Activated T-cell treated with anti-CD3 and anti-CD28 coated beads, Interleukin-2, amount 50 U/mL, for 4 hours (primary cell): Measurements from ENCODE around the gene NCDN. TPM values are rescaled to one million over a fixed set of nuclear protein-coding genes. Genes with fewer than 3 reads are reported as not detected.
A peak's percentile ranks its signal among the peaks of the same experiment; 100 is the strongest.
"Not testable (repeated sequence)": the region's sequence is repeated elsewhere in the genome, so short reads cannot be mapped to it uniquely, and the experiment has no call there.

Experiments
- ATAC-seq, 2 donors: fragments of 200-7000 bp; cut with Tn5 transposase; one replicate each; pipeline ENCODE4 v1.10.0; 2021
- DNase-seq: peaks from one replicate; pipeline ENCODE4 v3.0.0-alpha.2; 2020
- H3K27me3 Mint-ChIP-seq: one replicate; pipeline ENCODE4 v1.8.0; 2021; ENCODE audit warnings: low read depth, mixed read lengths
- H3K36me3 Mint-ChIP-seq: one replicate; pipeline ENCODE4 v1.8.0; 2022; ENCODE audit warnings: mixed read lengths; ENCODE audit not compliant: insufficient read depth
- H3K4me1 Mint-ChIP-seq: one replicate; pipeline ENCODE4 v1.8.0; 2021; ENCODE audit warnings: low read depth, mixed read lengths
- H3K4me3 Mint-ChIP-seq: one replicate; pipeline ENCODE4 v1.8.0; 2021; ENCODE audit warnings: mild to moderate bottlenecking, moderate library complexity, mixed read lengths
- H3K9me3 Mint-ChIP-seq: one replicate; pipeline ENCODE4 v1.8.0; 2021; ENCODE audit warnings: mixed read lengths
- total RNA-seq, 3 donors: library from RNA; stranded (reverse); gene quantifications; one replicate each; pipeline ENCODE4 v1.2.1, GENCODE V29; 2021

Gene NCDN
- total RNA-seq, 3 donors from 2014 or later: 60.6 to 61.8 (median 61.6) TPM

- H3K27me3 Mint-ChIP-seq: peaks cover 2% of the 10 kb centered on the region
- peaks cover 3% of the 10 kb centered on the region for H3K36me3 Mint-ChIP-seq
- H3K9me3 Mint-ChIP-seq: no peaks in the 10 kb centered on the region
- H3K4me1 Mint-ChIP-seq: peaks cover 6% of the 10 kb centered on the region
- no peak for ATAC-seq
- H3K4me3 Mint-ChIP-seq: no peak overlapping the region
- no peak for DNase-seq
Observed at GRCh38 chr1:35569936-35570335, 12.3 kb downstream of the NCDN start.

GRCh38 chr1:35570589-35571137 is 13.1 kb downstream of the NCDN start:
- Mint-ChIP-seq H3K4me1 (peaks cover 11% of the 10 kb centered on the region), H3K4me3 (no peak overlapping the region), H3K27me3 (peaks cover 5% of the 10 kb centered on the region), H3K36me3 (peaks cover 5% of the 10 kb centered on the region), H3K9me3 (no peaks in the 10 kb centered on the region)
- no peak for DNase-seq
- no peak for ATAC-seq

- no peak for ATAC-seq
- no peak for DNase-seq
- Mint-ChIP-seq H3K36me3 (peaks cover 5% of the 10 kb centered on the region), H3K4me1 (peaks cover 17% of the 10 kb centered on the region), H3K4me3 (no peak overlapping the region), H3K9me3 (no peaks in the 10 kb centered on the region), H3K27me3 (peaks cover 5% of the 10 kb centered on the region)
Observed at GRCh38 chr1:35571263-35571662, 13.7 kb downstream of the NCDN start.

GRCh38 chr1:35572296-35572695 is 14.7 kb downstream of the NCDN start:
- no peak for ATAC-seq
- no peak overlapping the region for H3K4me3 Mint-ChIP-seq
- H3K36me3 Mint-ChIP-seq: peaks cover 1% of the 10 kb centered on the region
- H3K27me3 Mint-ChIP-seq: peaks cover 5% of the 10 kb centered on the region
- no peak for DNase-seq
- H3K4me1 Mint-ChIP-seq: peaks cover 20% of the 10 kb centered on the region
- no peaks in the 10 kb centered on the region for H3K9me3 Mint-ChIP-seq

DNA sequence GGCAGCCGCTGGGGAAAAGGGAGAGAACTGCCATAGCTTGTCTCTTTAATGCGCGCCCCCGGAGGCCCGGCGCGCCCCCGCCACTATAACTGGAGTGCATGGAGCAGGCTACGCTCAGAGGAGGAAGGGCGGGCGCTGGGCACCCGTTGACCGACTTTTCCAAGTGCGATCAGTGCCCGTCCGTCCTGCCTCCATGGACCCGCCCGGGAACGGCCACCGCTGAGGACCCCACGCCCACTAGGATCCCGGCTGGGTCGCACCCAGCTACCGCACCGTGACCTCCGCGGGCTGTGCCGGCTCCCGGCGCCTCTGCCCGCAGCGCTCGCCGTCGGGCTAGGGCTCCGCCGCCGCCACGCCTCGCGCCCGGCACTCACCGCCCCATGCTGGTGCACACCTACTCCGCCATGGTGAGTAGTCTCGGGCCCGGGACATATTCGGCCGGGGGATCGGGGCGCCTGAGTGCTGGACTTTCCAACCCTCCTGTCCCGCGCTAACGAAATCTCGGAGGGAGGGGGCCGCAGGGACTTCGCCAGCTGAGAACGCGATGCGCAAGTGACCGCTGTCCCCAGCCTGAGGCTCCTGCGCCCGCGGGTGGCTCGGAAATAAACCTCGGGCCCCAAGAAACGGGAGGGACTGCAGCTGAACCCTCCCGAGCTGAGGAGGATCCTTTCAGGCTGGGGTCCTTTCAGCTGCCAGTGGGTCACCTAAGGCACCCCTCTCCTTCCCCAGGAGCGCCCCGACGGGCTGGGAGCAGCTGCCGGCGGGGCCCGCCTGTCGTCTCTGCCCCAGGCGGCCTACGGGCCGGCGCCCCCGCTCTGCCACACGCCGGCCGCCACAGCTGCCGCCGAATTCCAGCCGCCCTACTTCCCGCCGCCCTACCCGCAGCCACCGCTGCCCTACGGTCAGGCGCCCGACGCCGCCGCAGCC is 15.9 kb downstream of the NCDN start, which contains the start of gene TFAP2E:
TFAP2E (plus strand) TSS at position 117 of the 927 bp plus-strand sequence; CDS start at position 381, 264 bp downstream.
- Mint-ChIP-seq H3K27me3 (peaks cover 5% of the 10 kb centered on the region), H3K4me1 (peaks cover 29% of the 10 kb centered on the region), H3K9me3 (no peaks in the 10 kb centered on the region), H3K4me3 (no peak within 1 kb of the TSS), H3K36me3 (peaks cover 1% of the 10 kb centered on the region)
- ATAC-seq: peak in 1 of 2 donors; percentile 23
- DNase-seq: no peak

DNA sequence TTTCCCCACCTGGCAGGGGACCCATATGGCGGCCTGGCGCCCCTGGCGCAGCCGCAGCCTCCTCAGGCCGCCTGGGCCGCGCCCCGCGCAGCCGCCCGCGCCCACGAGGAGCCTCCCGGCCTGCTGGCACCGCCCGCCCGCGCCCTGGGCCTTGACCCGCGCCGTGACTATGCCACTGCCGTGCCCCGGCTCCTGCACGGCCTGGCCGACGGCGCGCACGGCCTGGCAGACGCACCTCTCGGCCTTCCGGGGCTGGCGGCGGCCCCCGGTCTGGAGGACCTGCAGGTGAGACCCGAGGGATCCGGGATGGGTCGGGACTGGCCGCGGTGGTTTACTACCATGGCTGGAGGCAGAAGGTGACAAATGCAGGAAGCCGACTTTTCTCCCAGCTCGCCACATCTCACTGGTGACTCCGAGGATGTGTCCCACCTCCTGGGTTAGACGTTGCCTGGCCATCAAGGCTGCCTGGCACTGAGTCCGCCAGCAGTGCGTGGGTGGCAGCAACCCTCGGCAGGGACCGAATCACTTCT is 16.6 kb downstream of the NCDN start:
- H3K27me3 Mint-ChIP-seq: peaks cover 5% of the 10 kb centered on the region
- ATAC-seq: no peak
- H3K4me1 Mint-ChIP-seq: peaks cover 26% of the 10 kb centered on the region
- H3K9me3 Mint-ChIP-seq: no peaks in the 10 kb centered on the region
- H3K4me3 Mint-ChIP-seq: no peak overlapping the region
- H3K36me3 Mint-ChIP-seq: peaks cover 1% of the 10 kb centered on the region
- DNase-seq: no peak

DNA sequence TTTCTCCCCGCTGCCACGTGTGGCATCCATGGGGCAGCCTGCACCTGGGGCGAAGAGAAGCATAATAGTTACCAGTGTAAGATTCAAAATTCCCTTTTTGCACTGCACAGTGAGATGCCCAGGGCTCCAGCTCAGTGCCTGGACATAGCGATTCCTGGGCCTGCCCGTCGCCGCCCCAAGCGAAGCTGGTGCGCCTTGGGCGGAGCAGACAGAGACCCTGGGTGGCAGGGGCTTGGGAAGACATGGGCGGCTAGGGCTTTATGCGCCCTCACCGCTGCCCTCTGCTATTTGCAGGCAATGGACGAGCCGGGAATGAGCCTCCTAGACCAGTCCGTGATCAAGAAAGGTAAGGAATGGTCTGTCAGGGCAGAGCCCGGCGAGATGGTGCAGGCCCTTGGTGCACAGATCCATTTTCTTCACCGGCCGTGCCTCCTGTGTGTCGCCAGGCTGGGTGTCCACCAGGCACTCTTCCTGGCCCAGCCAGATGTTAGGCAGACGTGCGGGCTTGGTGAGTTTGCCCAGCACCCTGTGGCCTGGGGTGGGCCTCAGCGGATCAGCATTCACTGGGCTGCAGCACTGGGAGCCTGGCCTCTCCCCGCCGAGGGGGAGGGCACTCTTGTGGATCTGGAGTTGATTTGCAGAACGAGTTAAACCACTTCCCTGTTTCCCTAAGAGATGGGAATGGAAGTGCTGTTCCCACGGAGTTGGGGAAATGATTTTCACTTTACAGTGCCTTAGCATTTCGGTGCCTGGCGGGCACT is 17.2 kb downstream of the NCDN start:
- ATAC-seq: no peak
- Mint-ChIP-seq H3K27me3 (peaks cover 5% of the 10 kb centered on the region), H3K4me3 (peak overlapping the region; percentile 13), H3K36me3 (peaks cover 1% of the 10 kb centered on the region), H3K4me1 (peaks cover 26% of the 10 kb centered on the region), H3K9me3 (no peaks in the 10 kb centered on the region)
- DNase-seq: no peak

- Mint-ChIP-seq H3K36me3 (peaks cover 1% of the 10 kb centered on the region), H3K9me3 (no peaks in the 10 kb centered on the region), H3K4me1 (peaks cover 26% of the 10 kb centered on the region), H3K27me3 (peaks cover 5% of the 10 kb centered on the region), H3K4me3 (peak overlapping the region; percentile 58)
- DNase-seq: no peak
- ATAC-seq: no peak
Observed at GRCh38 chr1:35575416-35575958, 17.9 kb downstream of the NCDN start.

GRCh38 chr1:35576061-35576765 is 18.6 kb downstream of the NCDN start:
- Mint-ChIP-seq H3K4me3 (peak overlapping the region; percentile 75), H3K4me1 (peaks cover 26% of the 10 kb centered on the region), H3K36me3 (peaks cover 1% of the 10 kb centered on the region), H3K9me3 (no peaks in the 10 kb centered on the region), H3K27me3 (peaks cover 5% of the 10 kb centered on the region)
- DNase-seq (no peak), ATAC-seq (no peak)

- H3K4me3 Mint-ChIP-seq: peak overlapping the region; percentile 75
- not testable (repeated sequence) for ATAC-seq, H3K9me3 Mint-ChIP-seq, DNase-seq, H3K27me3 Mint-ChIP-seq, H3K36me3 Mint-ChIP-seq
- H3K4me1 Mint-ChIP-seq: peaks cover 26% of the 10 kb centered on the region
Observed at GRCh38 chr1:35576766-35577070, 19.1 kb downstream of the NCDN start.

DNA sequence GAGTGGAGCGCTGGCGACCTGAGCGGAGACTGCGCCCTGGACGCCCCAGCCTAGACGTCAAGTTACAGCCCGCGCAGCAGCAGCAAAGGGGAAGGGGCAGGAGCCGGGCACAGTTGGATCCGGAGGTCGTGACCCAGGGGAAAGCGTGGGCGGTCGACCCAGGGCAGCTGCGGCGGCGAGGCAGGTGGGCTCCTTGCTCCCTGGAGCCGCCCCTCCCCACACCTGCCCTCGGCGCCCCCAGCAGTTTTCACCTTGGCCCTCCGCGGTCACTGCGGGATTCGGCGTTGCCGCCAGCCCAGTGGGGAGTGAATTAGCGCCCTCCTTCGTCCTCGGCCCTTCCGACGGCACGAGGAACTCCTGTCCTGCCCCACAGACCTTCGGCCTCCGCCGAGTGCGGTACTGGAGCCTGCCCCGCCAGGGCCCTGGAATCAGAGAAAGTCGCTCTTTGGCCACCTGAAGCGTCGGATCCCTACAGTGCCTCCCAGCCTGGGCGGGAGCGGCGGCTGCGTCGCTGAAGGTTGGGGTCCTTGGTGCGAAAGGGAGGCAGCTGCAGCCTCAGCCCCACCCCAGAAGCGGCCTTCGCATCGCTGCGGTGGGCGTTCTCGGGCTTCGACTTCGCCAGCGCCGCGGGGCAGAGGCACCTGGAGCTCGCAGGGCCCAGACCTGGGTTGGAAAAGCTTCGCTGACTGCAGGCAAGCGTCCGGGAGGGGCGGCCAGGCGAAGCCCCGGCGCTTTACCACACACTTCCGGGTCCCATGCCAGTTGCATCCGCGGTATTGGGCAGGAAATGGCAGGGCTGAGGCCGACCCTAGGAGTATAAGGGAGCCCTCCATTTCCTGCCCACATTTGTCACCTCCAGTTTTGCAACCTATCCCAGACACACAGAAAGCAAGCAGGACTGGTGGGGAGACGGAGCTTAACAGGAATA is 19.7 kb downstream of the NCDN start:
- Mint-ChIP-seq H3K4me1 (peaks cover 26% of the 10 kb centered on the region), H3K27me3 (peaks cover 5% of the 10 kb centered on the region), H3K9me3 (no peaks in the 10 kb centered on the region), H3K4me3 (peak overlapping the region; percentile 81), H3K36me3 (peaks cover 1% of the 10 kb centered on the region)
- DNase-seq: peak; percentile 30
- ATAC-seq: peak; percentile 73 to 76

GRCh38 chr1:35580949-35581388 is 23.4 kb downstream of the NCDN start:
- Mint-ChIP-seq H3K4me3 (no peak overlapping the region), H3K9me3 (no peaks in the 10 kb centered on the region), H3K36me3 (no peaks in the 10 kb centered on the region), H3K27me3 (no peaks in the 10 kb centered on the region), H3K4me1 (peaks cover 17% of the 10 kb centered on the region)
- ATAC-seq (no peak), DNase-seq (no peak)

DNA sequence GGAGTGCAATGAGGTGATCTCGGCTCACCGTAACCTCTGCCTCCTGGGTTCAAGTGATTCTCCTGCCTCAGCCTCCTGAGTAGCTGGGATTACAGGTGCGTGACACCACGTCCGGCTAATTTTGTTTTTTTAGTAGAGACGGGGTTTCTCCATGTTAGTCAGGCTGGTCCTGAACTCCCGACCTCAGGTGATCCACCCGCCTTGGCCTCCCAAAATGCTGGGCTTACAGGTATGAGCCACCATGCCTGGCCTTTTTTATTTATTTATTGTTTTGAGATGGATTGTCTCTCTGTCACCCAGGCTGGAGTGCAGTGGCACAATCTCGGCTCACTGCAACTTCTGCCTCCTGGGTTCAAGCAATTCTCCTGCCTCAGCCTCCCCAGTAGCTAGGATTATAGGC is 24.0 kb downstream of the NCDN start:
- not testable (repeated sequence) for H3K9me3 Mint-ChIP-seq, H3K4me3 Mint-ChIP-seq, H3K36me3 Mint-ChIP-seq, H3K27me3 Mint-ChIP-seq, ATAC-seq, DNase-seq
- peaks cover 10% of the 10 kb centered on the region for H3K4me1 Mint-ChIP-seq
